GM19193 (cell line): ENCODE data around the gene TAC3.

Experiments
- POLR2A ChIP-seq: IDR thresholded peaks from 4 replicates; pipeline ENCODE4 v1.6.1; 2011; ENCODE audit not compliant: insufficient read depth, insufficient read length; ENCODE audit errors: extremely low read depth

TAC3 gene

DNA sequence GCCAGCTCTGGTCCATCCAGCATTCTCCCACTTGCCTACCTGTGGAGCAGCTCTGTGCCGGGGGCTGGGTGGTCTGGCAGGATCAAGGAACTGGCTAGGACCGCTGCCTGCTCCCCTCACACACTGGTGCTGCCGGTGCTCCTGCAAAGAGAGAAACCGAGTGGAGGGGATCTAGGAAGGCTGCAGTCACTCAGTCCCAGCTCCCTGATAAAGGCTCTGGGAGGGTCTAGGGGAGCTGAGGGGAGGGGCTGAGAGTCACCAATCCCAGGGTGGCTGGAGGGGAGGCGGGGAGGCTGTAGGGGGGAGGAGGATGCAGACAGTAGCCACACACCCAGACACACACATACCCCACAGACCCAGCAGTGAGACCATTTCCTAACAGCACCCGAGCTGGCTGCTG is at the start of gene TAC3:
Gene TAC3, minus strand, starts transcription at position 182 of the 400 bp plus-strand sequence. CDS start 732 bp downstream, outside the sequence.
- no peak for TF ChIP-seq POLR2A

DNA sequence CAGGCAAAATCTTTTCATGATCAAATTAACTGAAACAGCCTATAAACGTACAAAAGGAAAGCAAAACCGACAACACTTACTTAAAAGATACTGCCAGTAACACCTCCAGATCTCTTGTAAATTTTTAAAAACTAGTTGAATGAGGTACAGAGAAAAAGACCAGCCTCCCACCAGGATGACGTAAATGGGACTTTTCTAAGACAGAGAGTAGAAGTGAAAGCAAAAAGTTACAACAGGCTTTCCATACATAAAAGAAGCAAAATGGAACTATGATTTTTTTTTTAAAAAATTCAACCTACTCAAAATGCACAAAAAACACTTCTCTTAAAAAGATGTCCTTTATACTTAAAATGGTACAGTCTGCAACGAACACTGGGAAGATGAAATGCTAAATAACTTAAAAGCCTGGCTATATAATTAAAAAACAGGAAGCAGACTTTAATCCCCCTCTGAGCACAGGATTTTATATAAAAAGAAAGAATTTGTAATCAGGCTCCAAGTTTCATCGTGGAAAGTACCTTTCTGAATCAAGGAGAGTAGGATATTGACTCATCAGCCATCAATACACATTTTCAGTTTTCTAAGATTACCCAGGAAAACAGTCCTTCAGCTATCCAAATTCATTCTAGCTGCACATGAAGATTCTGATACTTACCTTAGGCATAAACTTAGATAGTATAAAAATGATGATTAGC is 47.8 kb upstream of the TAC3 start:
- TF ChIP-seq POLR2A, result no peak

DNA sequence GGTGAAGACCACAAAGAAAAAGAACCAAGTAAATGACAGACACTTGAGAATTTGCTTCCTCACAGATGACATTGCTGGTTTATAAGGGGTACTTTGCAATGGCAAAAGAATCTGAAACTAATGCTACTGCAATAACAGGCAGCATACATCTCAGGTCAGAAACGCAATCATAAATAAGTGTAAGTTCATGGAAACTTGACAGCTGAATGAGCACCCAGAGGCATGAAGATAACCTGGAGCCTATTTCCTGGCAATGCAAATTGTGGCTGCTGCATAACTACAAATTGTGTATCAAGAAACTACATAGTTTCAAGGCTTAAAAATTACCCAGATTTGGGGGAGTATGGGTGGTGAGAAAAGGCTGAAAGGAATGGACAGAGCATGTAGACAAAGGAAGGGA is 42.1 kb upstream of the TAC3 start:
- no peak for TF ChIP-seq POLR2A

DNA sequence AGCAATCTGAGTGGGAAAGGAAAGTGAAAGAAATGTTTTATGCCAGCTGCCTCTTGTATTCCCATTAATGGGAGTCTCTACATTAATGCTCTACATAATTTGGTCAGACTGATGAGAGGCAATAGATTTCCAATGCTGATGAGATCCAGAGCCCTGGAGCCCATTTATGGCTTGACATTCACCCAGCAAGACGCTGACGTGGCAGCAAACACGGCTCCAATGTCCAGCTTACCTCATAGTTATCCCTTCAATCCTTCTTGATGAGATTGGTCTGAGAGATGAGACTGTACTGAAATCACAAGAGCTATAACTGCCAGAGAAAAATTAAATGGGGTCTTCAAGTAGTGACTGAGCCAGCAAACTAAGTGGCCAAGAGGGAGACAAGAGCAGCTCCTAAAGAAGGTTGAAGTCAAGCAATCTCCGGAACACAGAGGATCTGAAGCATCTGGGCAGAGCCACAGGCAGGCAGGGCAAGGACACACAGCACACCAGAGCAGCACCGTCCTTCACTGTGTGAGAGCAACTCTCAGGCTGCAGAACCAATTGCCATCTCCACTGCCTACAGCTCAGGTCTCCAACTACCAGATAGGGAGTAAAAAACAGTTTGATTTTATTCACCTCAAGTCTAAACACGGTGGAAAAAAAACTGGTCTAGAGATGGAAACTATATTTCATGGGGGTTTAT is 40.9 kb upstream of the TAC3 start:
- TF ChIP-seq POLR2A, result no peak

- TF ChIP-seq POLR2A, result no peak
Measured at GRCh38 chr12:57055824-57056223, 39.5 kb upstream of the TAC3 start.

DNA sequence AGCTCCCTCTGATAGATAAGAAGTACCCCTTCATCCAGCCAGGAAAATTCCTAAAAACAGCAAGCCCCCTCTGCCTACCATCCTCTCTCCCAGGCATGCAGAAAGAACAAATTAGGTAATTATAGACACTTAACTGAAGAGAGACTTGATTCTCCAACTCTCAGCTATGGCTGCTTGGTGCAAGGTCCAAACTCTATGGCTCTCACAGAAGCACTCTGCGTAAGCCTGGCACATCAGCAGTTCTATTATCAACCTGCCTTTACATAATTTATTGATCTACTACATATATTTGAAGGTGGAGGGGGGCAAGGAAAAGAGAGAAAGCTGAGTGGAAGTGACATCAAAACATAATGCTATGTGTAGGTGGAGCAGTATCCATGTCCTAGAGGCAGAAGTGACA is 34.7 kb upstream of the TAC3 start:
- TF ChIP-seq POLR2A, result no peak

DNA sequence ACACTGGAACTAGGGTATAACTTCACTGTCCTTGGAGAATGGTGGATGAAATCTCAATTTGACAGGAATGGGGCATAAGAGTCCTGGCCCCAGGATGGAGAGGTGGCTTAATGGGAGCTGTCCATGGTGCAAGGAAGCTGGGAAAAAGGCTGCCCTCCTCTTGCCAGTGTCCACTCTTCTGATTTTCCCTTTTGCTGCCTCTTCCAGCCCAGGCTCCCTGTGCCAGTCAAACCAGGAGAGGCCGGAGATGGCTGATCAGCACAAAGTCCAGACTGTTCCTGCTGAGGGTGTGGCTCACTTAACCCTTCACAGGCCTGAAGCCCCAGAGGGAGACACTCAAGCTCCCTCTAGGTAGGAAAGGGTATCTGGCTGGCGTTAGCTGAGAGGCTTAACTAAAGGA is 33.6 kb upstream of the TAC3 start, which contains the start of gene MYO1A:
Gene MYO1A, minus strand, starts transcription at position 240 of the 400 bp plus-strand sequence. CDS start 1,806 bp downstream, outside the sequence.
- no peak for TF ChIP-seq POLR2A

- TF ChIP-seq POLR2A, result no peak
Measured at GRCh38 chr12:57049119-57049446, 32.8 kb upstream of the TAC3 start.

DNA sequence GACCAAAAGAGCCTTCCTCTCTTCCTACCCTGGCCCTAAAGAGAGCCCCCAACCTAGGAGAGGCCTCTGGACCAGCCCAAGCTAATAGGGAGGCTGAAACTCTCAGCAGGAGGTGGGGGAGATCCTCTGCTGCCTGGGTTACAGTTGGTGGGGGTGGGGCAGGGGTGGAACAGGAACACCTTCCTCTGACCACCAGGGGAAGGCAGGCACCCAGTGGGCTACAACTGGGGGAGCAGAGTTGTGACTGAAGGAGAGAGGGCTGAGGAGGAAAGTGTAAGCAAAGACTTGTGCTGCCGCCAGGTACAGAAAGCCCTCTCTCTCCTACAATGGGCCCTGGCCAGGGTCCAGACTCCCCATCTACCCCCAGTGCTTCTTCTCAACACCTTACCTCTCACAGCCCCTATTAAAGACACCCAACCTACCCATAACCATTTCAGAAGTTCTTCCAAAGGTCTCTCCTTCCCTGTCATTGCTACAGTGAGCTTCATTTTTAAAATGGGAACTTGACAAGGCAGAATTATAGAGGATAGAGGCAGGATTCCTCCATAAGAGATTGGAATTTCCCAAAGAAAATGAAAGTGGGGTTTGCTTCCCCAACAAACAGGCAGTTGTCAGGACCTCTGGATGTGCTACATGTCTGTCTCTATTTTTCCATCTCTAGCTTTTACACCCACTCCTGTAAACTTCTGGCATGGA is 32.2 kb upstream of the TAC3 start:
- TF ChIP-seq POLR2A, result no peak

GRCh38 chr12:57047981-57048380 is 31.7 kb upstream of the TAC3 start:
- no peak for TF ChIP-seq POLR2A

GRCh38 chr12:57046947-57047890 is 30.9 kb upstream of the TAC3 start:
- no peak for TF ChIP-seq POLR2A

GRCh38 chr12:57046086-57046791 is 29.9 kb upstream of the TAC3 start:
- TF ChIP-seq POLR2A, result no peak

- no peak for TF ChIP-seq POLR2A
Measured at GRCh38 chr12:57044889-57045288, 28.6 kb upstream of the TAC3 start.

GRCh38 chr12:57044468-57044867 is 28.1 kb upstream of the TAC3 start:
- TF ChIP-seq POLR2A, result no peak

DNA sequence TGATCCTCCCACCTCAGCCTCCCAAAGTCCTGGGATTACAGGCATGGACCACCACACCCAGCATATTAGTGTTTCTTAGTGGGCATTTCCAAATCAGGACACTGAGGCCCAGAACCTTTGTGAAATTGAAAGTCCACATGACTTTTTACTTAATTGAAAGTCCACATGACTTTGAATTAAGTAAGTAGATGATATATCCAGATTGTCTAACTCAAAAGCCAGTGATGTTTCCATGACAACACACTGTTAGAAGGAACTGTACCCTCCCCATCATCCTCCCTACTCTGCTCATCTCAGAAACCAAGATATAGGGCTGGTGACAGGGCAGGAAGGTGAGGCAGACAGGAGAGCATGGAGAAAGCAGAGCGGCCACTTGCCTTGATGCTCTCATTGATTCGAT is 26.4 kb upstream of the TAC3 start:
- no peak for TF ChIP-seq POLR2A

- no peak for TF ChIP-seq POLR2A
Measured at GRCh38 chr12:57040750-57041149, 24.4 kb upstream of the TAC3 start.
